Breast epithelium (tissue), 4 donors: ENCODE measurements around the gene SH3BP5. TPM values are rescaled to one million over a fixed set of nuclear protein-coding genes. Genes with fewer than 3 reads are reported as not detected.
A peak's percentile ranks its signal among the peaks of the same experiment; 100 is the strongest.

Experiments
- DNase-seq, 2 donors: peaks; one replicate each; pipeline ENCODE4 v3.0.0-alpha.2; 2019; ENCODE audit warnings: low spot score in 2 of 2
- H3K27ac ChIP-seq, 2 donors: fragments of 200-600 bp; sonication (generic) in 1 of 2; one replicate each; pipeline ENCODE4 v1.5.1; 2016 to 2019; ENCODE audit warnings: mild to moderate bottlenecking in 1 of 2
- H3K27me3 ChIP-seq, 2 donors: fragments of 200-600 bp; sonication (generic) in 1 of 2; one replicate each; pipeline versions ENCODE4 v1.5.1 to v1.6.0; 2017 to 2019; ENCODE audit warnings: control low read depth in 1 of 2, mild to moderate bottlenecking in 1 of 2
- H3K36me3 ChIP-seq: fragments of 200-600 bp; one replicate; pipeline ENCODE4 v1.5.1; 2019
- H3K4me1 ChIP-seq, 2 donors: fragments of 200-600 bp; sonication (generic); one replicate each; pipeline ENCODE4 v1.5.1; 2016 to 2019; ENCODE audit warnings: control low read depth in 1 of 2
- H3K4me3 ChIP-seq, 3 donors: fragments of 200-600 bp; sonication (generic); 1 replicate in 2 of 3; 2 replicates in 1 of 3; pipeline ENCODE4 v1.5.1; 2016 to 2019; ENCODE audit warnings: mild to moderate bottlenecking in 3 of 3, moderate library complexity in 2 of 3
- H3K9me3 ChIP-seq, 2 donors: fragments of 200-600 bp; sonication (generic) in 1 of 2; one replicate each; pipeline ENCODE4 v1.5.1; 2016 to 2019; ENCODE audit warnings: control low read depth in 1 of 2
- POLR2A ChIP-seq: fragments of 450-650 bp; IDR thresholded peaks from one replicate; pipeline ENCODE4 v1.6.1; 2016; ENCODE audit warnings: antibody characterized with exemption, mild to moderate bottlenecking, moderate library complexity
- POLR2AphosphoS5 ChIP-seq, 3 donors: sonication (generic); formaldehyde crosslinking; IDR thresholded peaks; one replicate each; pipeline ENCODE4 v1.6.1; 2017; ENCODE audit warnings: antibody characterized with exemption in 3 of 3
- intact Hi-C: fragments of 100-400 bp; cut with DNase I; formaldehyde crosslinking; loops from one replicate; pipeline ENCODE4 v1.15.1; 2023; ENCODE audit warnings: low total_unique reads
- total RNA-seq, 3 donors: library from RNA; depleted of rRNA; stranded (reverse); fragments of >200 nt; gene quantifications; one replicate each; pipeline ENCODE4 v1.1.0, GENCODE V29; 2016
- TF ChIP-seq, protein P1 (sequence below), 3 donors: fragments of 450-650 bp; IDR thresholded peaks; one replicate each; pipeline ENCODE4 v1.5.1; 2016 to 2017; ENCODE audit warnings: antibody characterized with exemption in 3 of 3, mild to moderate bottlenecking in 3 of 3, moderate library complexity in 3 of 3

Gene SH3BP5
- total RNA-seq, 3 donors from 2014 or later, result 56.9 to 96.2 (median 83.2) TPM

DNA sequence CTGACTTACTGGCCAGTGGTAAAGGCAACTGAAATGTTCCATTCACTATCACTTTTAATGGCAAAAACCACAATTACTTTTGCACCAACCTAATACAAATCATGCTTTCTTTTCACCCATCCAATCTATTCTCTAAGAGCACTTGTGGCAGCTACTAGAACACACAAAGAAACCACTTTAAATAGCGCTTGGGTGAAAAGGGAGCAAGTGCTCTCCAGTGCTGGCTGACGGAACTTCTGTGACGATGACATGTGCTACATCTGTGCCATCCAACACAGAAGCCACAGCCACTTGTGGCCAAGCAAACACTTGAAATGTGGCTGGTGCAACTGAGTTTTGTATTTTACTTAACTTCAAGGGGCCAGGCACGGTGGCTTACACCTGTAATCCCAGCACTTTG lies 18.9 kb downstream of the SH3BP5 start:
- H3K4me1 ChIP-seq, result peaks cover 3 to 26% of the 10 kb centered on the region in 2 donors
- no peak for DNase-seq
- no peaks in the 10 kb centered on the region for H3K9me3 ChIP-seq
- H3K27me3 ChIP-seq, result no peaks in the 10 kb centered on the region
- H3K27ac ChIP-seq, result no peak overlapping the region
- no peak for TF ChIP-seq POLR2A
- TF ChIP-seq, protein P1, sequence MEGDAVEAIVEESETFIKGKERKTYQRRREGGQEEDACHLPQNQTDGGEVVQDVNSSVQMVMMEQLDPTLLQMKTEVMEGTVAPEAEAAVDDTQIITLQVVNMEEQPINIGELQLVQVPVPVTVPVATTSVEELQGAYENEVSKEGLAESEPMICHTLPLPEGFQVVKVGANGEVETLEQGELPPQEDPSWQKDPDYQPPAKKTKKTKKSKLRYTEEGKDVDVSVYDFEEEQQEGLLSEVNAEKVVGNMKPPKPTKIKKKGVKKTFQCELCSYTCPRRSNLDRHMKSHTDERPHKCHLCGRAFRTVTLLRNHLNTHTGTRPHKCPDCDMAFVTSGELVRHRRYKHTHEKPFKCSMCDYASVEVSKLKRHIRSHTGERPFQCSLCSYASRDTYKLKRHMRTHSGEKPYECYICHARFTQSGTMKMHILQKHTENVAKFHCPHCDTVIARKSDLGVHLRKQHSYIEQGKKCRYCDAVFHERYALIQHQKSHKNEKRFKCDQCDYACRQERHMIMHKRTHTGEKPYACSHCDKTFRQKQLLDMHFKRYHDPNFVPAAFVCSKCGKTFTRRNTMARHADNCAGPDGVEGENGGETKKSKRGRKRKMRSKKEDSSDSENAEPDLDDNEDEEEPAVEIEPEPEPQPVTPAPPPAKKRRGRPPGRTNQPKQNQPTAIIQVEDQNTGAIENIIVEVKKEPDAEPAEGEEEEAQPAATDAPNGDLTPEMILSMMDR (IDR thresholded peaks at IDR 0.05), result no peak
- no peak for TF ChIP-seq POLR2AphosphoS5 (IDR thresholded peaks at IDR 0.05)
- intact Hi-C loops, result no loop called here
- H3K36me3 ChIP-seq, result no peaks in the 10 kb centered on the region
- no peak overlapping the region for H3K4me3 ChIP-seq

DNA sequence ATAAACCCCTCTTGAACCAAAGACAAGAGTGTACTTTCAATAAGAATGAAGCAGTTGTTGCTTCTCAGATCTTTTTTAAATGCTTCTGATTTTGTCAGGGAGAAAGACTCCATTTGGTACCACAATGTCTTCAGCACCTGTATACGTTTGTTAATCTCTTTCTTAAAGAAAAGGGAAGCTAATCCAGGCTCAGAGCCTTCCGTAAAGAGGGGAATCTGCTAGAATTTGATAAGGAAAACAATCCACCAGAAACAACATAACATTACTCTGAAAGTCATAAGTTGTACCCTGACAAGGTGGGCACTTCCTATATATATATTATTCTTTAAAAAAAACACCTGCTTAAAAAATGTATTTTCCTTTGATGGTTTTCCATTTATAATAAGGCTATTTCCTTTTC lies 19.8 kb downstream of the SH3BP5 start:
- no peak for DNase-seq
- intact Hi-C loops, result no loop called here
- Histone ChIP-seq H3K36me3 (no peaks in the 10 kb centered on the region), H3K27ac (peak overlapping the region in 1 of 2 donors; percentile 10), H3K4me3 (no peak overlapping the region), H3K9me3 (no peaks in the 10 kb centered on the region), H3K27me3 (no peaks in the 10 kb centered on the region), H3K4me1 (peaks cover 3 to 26% of the 10 kb centered on the region in 2 donors)
- TF ChIP-seq POLR2AphosphoS5 (IDR thresholded peaks at IDR 0.05), result no peak
- TF ChIP-seq, protein P1 (IDR thresholded peaks at IDR 0.05), result no peak
- no peak for TF ChIP-seq POLR2A

DNA sequence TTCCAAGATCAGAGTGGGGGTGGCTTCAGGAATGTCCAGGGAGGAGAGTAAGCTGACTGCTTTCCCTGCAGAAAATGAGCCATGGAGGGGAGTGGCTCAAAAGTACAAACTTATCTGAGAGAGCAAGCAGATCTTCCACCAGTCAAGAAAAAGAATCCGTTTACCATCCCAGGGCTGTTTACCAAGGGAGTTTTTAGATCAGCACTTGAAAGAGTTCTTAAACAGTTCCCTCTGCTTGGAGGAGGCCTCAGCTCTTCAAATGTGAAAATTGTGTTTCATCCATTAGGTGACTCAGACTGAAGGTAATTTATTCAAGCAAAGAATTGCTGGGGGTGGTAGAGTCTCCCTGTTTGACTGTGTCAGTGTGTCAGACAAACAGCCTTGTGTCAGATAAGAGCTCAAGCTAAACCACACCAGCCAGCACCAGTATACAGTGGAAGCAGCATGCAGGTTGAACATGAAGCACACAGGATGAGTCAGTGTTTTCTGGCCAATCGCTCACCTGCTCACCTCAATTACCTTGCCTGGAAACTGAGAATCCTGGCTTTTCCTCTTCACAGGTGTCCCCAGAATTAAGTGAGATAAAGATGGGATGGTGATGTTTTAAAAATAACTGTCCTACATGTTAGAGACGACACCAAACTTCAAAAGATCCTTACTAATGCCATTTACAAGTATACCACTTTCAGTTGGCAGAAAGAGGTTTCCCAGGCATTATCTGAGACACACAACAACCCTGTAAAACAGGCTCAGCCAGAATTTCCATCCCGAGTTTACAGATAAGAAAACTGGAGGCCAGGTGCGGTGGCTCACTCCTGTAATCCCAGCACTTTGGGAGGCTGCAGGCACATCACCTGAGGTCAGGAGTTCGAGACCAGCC lies 21.7 kb downstream of the SH3BP5 start:
- DNase-seq, result no peak
- Histone ChIP-seq H3K4me3 (no peak overlapping the region), H3K27me3 (no peaks in the 10 kb centered on the region), H3K27ac (peak overlapping the region; percentile 72 to 75), H3K4me1 (peaks cover 3 to 18% of the 10 kb centered on the region in 2 donors), H3K36me3 (no peaks in the 10 kb centered on the region), H3K9me3 (no peaks in the 10 kb centered on the region)
- intact Hi-C loops, result no loop called here
- TF ChIP-seq POLR2A, result no peak
- TF ChIP-seq, protein P1 (IDR thresholded peaks at IDR 0.05), result no peak
- TF ChIP-seq POLR2AphosphoS5 (IDR thresholded peaks at IDR 0.05), result no peak

DNA sequence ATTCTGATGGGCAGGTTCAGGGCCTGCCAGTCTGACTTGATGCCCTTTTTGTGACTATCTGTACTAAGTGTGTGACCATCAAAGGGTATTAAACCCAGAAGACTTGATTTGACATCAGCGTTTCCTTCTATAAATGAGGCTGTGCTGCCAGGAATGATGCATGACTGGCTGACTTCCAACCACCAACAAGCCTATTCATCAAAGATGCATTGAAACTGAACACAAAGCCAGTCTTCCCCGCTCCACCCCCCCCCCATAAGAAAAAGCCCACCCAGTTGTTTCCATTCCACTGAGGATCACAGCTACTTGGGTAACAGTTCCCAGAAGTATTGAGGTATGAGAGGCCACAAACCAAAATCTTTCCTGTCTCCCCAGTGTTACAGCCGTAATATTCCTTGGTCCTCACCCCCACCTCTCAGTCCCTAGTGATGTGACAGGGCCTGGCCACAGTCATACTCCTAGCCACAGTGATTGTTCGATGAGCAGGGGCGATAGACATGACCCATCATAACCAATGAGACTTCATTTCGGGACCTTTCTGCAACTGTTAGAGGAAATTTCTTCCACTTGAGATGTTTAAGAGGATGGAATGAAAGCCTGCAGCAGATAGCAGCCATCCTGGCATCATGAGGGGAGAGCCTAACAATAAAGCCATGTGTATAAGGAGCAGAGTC lies 22.6 kb downstream of the SH3BP5 start:
- TF ChIP-seq POLR2A, result no peak
- TF ChIP-seq POLR2AphosphoS5 (IDR thresholded peaks at IDR 0.05), result no peak
- TF ChIP-seq, protein P1 (IDR thresholded peaks at IDR 0.05), result no peak
- intact Hi-C loops, result no loop called here
- Histone ChIP-seq H3K36me3 (no peaks in the 10 kb centered on the region), H3K27me3 (no peaks in the 10 kb centered on the region), H3K27ac (peak overlapping the region; percentile 72 to 75), H3K4me1 (peaks cover 0 to 18% of the 10 kb centered on the region in 2 donors), H3K9me3 (no peaks in the 10 kb centered on the region), H3K4me3 (no peak overlapping the region)
- no peak for DNase-seq

DNA sequence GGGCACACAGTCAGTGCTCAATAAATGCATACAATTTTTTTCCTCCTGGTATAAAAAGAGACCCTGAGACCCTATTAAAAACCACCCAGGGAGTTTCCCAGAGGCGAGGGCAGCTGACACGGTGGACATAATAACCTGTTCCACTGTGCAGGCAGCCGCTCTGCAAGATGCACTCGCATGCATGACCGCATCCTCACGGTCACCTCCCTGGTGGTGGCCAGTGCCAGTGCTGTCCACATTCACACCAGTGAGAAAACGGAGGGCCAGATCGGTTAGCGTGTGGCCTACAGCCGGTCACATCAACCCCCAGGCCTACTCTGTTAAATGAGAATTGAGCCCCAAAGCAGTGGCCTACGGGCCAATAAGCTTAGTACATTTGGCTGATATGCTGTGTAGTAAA lies 24.8 kb downstream of the SH3BP5 start:
- TF ChIP-seq, protein P1 (IDR thresholded peaks at IDR 0.05), result no peak
- no peak for TF ChIP-seq POLR2AphosphoS5 (IDR thresholded peaks at IDR 0.05)
- TF ChIP-seq POLR2A, result no peak
- no peaks in the 10 kb centered on the region for H3K27me3 ChIP-seq
- H3K9me3 ChIP-seq, result no peaks in the 10 kb centered on the region
- H3K4me1 ChIP-seq, result peaks cover 0 to 18% of the 10 kb centered on the region in 2 donors
- H3K4me3 ChIP-seq, result no peak overlapping the region
- H3K36me3 ChIP-seq, result no peaks in the 10 kb centered on the region
- intact Hi-C loops, result no loop called here
- DNase-seq, result no peak
- no peak overlapping the region for H3K27ac ChIP-seq
